Small intestine (tissue), 7 donors: ENCODE measurements around the gene ALKBH3. TPM values are rescaled to one million over a fixed set of nuclear protein-coding genes. Genes with fewer than 3 reads are reported as not detected.

Source experiments
- DNase-seq, 2 donors: peaks; one replicate each; pipeline versions ENCODE4 v3.0.0 to v3.0.0-alpha.2; 2013
- FAIRE-seq: peaks from 2 replicates; lab custom pipeline; 2012; peaks lifted over from hg19 to GRCh38; lab: Jason Lieb, UNC
- H3K27ac ChIP-seq, 3 donors: one replicate each; pipeline ENCODE4 v1.5.1; 2013; ENCODE audit warnings: low read length in 2 of 3, mild to moderate bottlenecking in 2 of 3, control low read depth in 1 of 3, inconsistent platforms in 1 of 3, low read depth in 1 of 3, moderate library complexity in 1 of 3
- H3K27me3 ChIP-seq, 3 donors: one replicate each; pipeline ENCODE4 v1.6.1; 2013; ENCODE audit warnings: low read length in 3 of 3, inconsistent platforms in 1 of 3; ENCODE audit not compliant: control insufficient read depth in 3 of 3, insufficient read depth in 3 of 3
- H3K36me3 ChIP-seq, 3 donors: one replicate each; pipeline ENCODE4 v1.6.1; 2013; ENCODE audit warnings: low read length in 3 of 3, inconsistent platforms in 1 of 3, low read depth in 1 of 3, mild to moderate bottlenecking in 1 of 3, moderate library complexity in 1 of 3; ENCODE audit not compliant: control insufficient read depth in 3 of 3, insufficient read depth in 2 of 3
- H3K4me1 ChIP-seq, 3 donors: one replicate each; pipeline ENCODE4 v1.6.1; 2013; ENCODE audit warnings: low read length in 2 of 3, inconsistent platforms in 1 of 3, low read depth in 1 of 3, mild to moderate bottlenecking in 1 of 3, moderate library complexity in 1 of 3; ENCODE audit not compliant: control insufficient read depth in 3 of 3, insufficient read depth in 2 of 3
- H3K4me3 ChIP-seq, 3 donors: one replicate each; pipeline ENCODE4 v1.5.1; 2013; ENCODE audit warnings: low read length in 3 of 3, control low read depth in 1 of 3, inconsistent platforms in 1 of 3, low read depth in 1 of 3, mild to moderate bottlenecking in 1 of 3, moderate library complexity in 1 of 3
- H3K9me3 ChIP-seq, 2 donors: one replicate each; pipeline ENCODE4 v1.6.1; 2013; ENCODE audit warnings: low read depth in 1 of 2, low read length in 1 of 2; ENCODE audit not compliant: control insufficient read depth in 2 of 2, insufficient read depth in 1 of 2
- WGBS, 3 donors: extraction: QIAGEN DNeasy Blood & Tissue Kit; methylation state at CpG; one replicate each; pipeline ENCODE4 v1.1.7; 2013; 5-methylcytosine and 5-hydroxymethylcytosine counted together
- polyA plus RNA-seq, 4 donors: library from polyadenylated mRNA; stranded (reverse) in 3 of 4; unstranded in 1 of 4; fragments of 200-250 nt in 3 of 4; fragments of 120-200 nt in 1 of 4; gene quantifications; one replicate each; pipeline versions ENCODE4 v1.2.1 to v1.2.3, GENCODE V29; 2013
- donor health status: healthy with polysubstance abuse.
- donor health status: control.
- donor health status: control.
- donor health status: Bipolar disorder and iron deficiency.
- donor health status: healthy.

The ALKBH3 gene
- polyA plus RNA-seq, 4 donors: 29.7 to 40.3 (median 34.6) TPM

GRCh38 chr11:43925063-43925931 is 44.7 kb downstream of the ALKBH3 start:
- FAIRE-seq: no peak

GRCh38 chr11:43925932-43926505 is 45.4 kb downstream of the ALKBH3 start:
- Histone ChIP-seq H3K36me3 (peaks cover 0 to 5% (median 2%) of the 10 kb centered on the region in 3 donors), H3K9me3 (no peaks in the 10 kb centered on the region), H3K27me3 (no peaks in the 10 kb centered on the region), H3K4me3 (no peak overlapping the region), H3K4me1 (peaks cover 0 to 45% (median 5%) of the 10 kb centered on the region in 3 donors), H3K27ac (peak overlapping the region; percentile 12 to 90 (median 79))
- FAIRE-seq (no peak), DNase-seq (no peak)
- whole genome bisulfite sequencing, 3 donors: 56 to 76% (median 72%) methylated on average over 12 of the region's 12 CpGs

More at GRCh38 chr11:43925063-43925931, 44.7 kb downstream of the ALKBH3 start:
- no peaks in the 10 kb centered on the region for H3K27me3 ChIP-seq
- H3K9me3 ChIP-seq: no peaks in the 10 kb centered on the region
- H3K4me1 ChIP-seq: peaks cover 0 to 49% (median 5%) of the 10 kb centered on the region in 3 donors
- H3K36me3 ChIP-seq: peaks cover 0 to 7% (median 6%) of the 10 kb centered on the region in 3 donors
- WGBS, 3 donors: 77 to 86% (median 81%) methylated on average over 14 of the region's 14 CpGs
- no peak overlapping the region for H3K4me3 ChIP-seq
- peak overlapping the region; percentile 12 to 90 (median 79) for H3K27ac ChIP-seq
- no peak for DNase-seq

GRCh38 chr11:43927070-43927469 is 46.4 kb downstream of the ALKBH3 start:
- Histone ChIP-seq H3K9me3 (no peaks in the 10 kb centered on the region), H3K36me3 (peaks cover 0 to 3% (median 0%) of the 10 kb centered on the region in 3 donors), H3K4me1 (peaks cover 0 to 44% (median 0%) of the 10 kb centered on the region in 3 donors), H3K4me3 (no peak overlapping the region), H3K27ac (no peak overlapping the region), H3K27me3 (no peaks in the 10 kb centered on the region)
- DNase-seq (no peak), FAIRE-seq (no peak)
- WGBS, 3 donors: 85 to 91% (median 86%) methylated on average over 2 of the region's 2 CpGs

GRCh38 chr11:43927925-43928707 is 47.5 kb downstream of the ALKBH3 start:
- FAIRE-seq (no peak), DNase-seq (no peak)
- Histone ChIP-seq H3K4me3 (no peak overlapping the region), H3K9me3 (no peaks in the 10 kb centered on the region), H3K27ac (no peak overlapping the region), H3K27me3 (no peaks in the 10 kb centered on the region), H3K36me3 (no peaks in the 10 kb centered on the region), H3K4me1 (peaks cover 0 to 40% (median 0%) of the 10 kb centered on the region in 3 donors)
- 77 to 89% (median 81%) methylated on average over 13 of the region's 13 CpGs for WGBS, 3 donors

GRCh38 chr11:43928721-43929120 is 48.1 kb downstream of the ALKBH3 start:
- Histone ChIP-seq H3K27ac (no peak overlapping the region), H3K9me3 (no peaks in the 10 kb centered on the region), H3K36me3 (no peaks in the 10 kb centered on the region), H3K4me1 (peaks cover 0 to 35% (median 0%) of the 10 kb centered on the region in 3 donors), H3K27me3 (peaks cover 0 to 4% (median 0%) of the 10 kb centered on the region in 3 donors), H3K4me3 (no peak overlapping the region)
- 93 to 100% (median 98%) methylated on average over 4 of the region's 4 CpGs for WGBS, 3 donors
- FAIRE-seq: no peak
- no peak for DNase-seq

- DNase-seq (no peak), FAIRE-seq (no peak)
- H3K4me1 ChIP-seq: peaks cover 0 to 11% (median 0%) of the 10 kb centered on the region in 3 donors
- no peaks in the 10 kb centered on the region for H3K36me3 ChIP-seq
- H3K9me3 ChIP-seq: no peaks in the 10 kb centered on the region
- H3K27ac ChIP-seq: no peak overlapping the region
- no peak overlapping the region for H3K4me3 ChIP-seq
- 57 to 65% (median 65%) methylated on average over 10 of the region's 10 CpGs for WGBS, 3 donors
- peaks cover 0 to 4% (median 0%) of the 10 kb centered on the region in 3 donors for H3K27me3 ChIP-seq
These were observed 50.5 kb downstream of the ALKBH3 start for GRCh38 chr11:43930868-43931716.

GRCh38 chr11:43931717-43932039 is 51.0 kb downstream of the ALKBH3 start:
- no peaks in the 10 kb centered on the region for H3K36me3 ChIP-seq
- peaks cover 0 to 4% (median 0%) of the 10 kb centered on the region in 3 donors for H3K27me3 ChIP-seq
- no peak overlapping the region for H3K27ac ChIP-seq
- FAIRE-seq (no peak), DNase-seq (no peak)
- no peak overlapping the region for H3K4me3 ChIP-seq
- peaks cover 0 to 9% (median 0%) of the 10 kb centered on the region in 3 donors for H3K4me1 ChIP-seq
- WGBS, 3 donors: 65 to 70% (median 67%) methylated on average over 4 of the region's 4 CpGs
- H3K9me3 ChIP-seq: no peaks in the 10 kb centered on the region
